ENCODE results near the gene STON2.
"Not testable (repeated sequence)": the region's sequence is repeated elsewhere in the genome, so short reads cannot be mapped to it uniquely, and the experiment has no call there.

Gene STON2

DNA sequence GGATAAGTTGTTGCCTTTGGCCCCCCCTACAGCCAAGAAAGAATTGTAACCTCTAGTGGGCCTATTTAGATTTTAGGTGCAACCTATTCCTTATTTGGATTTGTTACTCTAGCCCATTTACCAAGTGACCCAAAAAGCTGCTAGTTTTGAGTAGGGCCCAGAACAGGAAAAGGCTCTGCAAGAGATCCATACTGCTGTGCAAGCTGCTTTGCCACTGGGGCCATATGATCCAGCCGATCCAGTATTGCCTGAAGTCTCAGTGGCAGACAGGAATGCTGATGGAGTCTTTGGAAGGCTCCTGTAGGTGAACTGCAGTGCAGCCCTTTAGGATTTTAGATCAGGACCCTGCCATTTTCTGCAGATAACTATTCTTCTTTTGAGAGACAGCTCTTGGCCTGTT lies 166.5 kb downstream of the STON2 start:
- no peak for DNase-seq (ENCODE audit: insufficient read length, low spot score)
- no peak for FAIRE-seq

GRCh38 chr14:81231540-81231939 lies 168.6 kb downstream of the STON2 start:
- FAIRE-seq (no peak), DNase-seq (ENCODE audit: insufficient read length, low spot score) (no peak)

GRCh38 chr14:81224222-81224621 lies 175.9 kb downstream of the STON2 start:
- no peak for FAIRE-seq
- no peak for DNase-seq (ENCODE audit: insufficient read length, low spot score)

DNA sequence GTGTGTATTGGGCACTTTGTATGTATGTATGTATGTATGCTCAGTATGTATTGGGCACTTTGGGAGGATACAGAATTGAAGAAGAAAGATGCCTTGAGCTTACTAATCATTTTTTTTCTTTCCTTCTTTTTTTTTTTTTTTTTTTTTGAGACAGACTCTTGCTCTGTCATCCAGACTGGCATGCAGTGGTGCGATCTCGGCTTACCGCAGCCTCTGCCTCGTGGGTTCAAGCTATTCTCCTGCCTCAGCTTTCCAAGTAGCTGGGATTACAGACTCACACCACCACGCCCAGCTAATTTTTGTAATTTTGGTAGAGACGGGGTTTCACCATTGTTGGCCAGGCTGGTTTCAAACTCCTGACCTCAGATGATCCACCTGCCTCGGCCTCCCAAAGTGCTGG lies 176.3 kb downstream of the STON2 start:
- FAIRE-seq; DNase-seq (ENCODE audit: insufficient read length, low spot score): not testable (repeated sequence)

DNA sequence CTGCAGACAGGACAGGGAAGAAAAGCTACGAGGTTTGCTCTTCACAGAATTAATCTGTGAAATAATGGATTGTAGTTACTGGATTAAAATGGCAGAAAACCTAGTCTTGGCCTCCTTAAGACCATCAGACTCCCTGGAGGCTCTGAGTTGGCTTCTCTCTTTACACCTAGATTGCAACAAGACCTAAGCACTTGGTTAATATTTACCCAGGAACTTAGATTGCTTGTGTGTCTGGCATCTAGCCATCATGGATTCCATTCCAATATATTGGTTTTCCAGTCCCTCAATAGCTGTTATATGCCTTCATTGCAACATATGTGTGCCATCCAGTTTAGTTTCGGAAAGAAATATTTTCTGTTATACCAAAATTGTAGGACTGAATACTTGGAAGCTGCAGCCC lies 177.4 kb downstream of the STON2 start:
- FAIRE-seq (no peak), DNase-seq (ENCODE audit: insufficient read length, low spot score) (no peak)

GRCh38 chr14:81222126-81222525 lies 178.0 kb downstream of the STON2 start:
- FAIRE-seq, result no peak

GRCh38 chr14:81221579-81222102 lies 178.5 kb downstream of the STON2 start:
- peak; percentile 83 for FAIRE-seq
- no peak for DNase-seq (ENCODE audit: insufficient read length, low spot score)

More at GRCh38 chr14:81222126-81222525, 178.0 kb downstream of the STON2 start:
- no peak for DNase-seq (ENCODE audit: insufficient read length, low spot score)

GRCh38 chr14:81220830-81221578 lies 179.1 kb downstream of the STON2 start, which contains the start of gene GTF2A1:
Gene GTF2A1 (minus strand): TSS chr14:81220959. CDS start chr14:81220518, 441 bp downstream.
- DNase-seq (ENCODE audit: insufficient read length, low spot score) (peak; percentile 69), FAIRE-seq (peak; percentile 96)

- FAIRE-seq, result no peak
- no peak for DNase-seq (ENCODE audit: insufficient read length, low spot score)
Measured at GRCh38 chr14:81220580-81220829, 179.6 kb downstream of the STON2 start.

- DNase-seq (ENCODE audit: insufficient read length, low spot score) (peak; percentile 9), FAIRE-seq (no peak)
Measured at GRCh38 chr14:81219759-81220579, 180.2 kb downstream of the STON2 start.

- FAIRE-seq (peak; percentile 97), DNase-seq (ENCODE audit: insufficient read length, low spot score) (peak; percentile 59)
Measured at GRCh38 chr14:81219210-81219758, 180.8 kb downstream of the STON2 start.

DNA sequence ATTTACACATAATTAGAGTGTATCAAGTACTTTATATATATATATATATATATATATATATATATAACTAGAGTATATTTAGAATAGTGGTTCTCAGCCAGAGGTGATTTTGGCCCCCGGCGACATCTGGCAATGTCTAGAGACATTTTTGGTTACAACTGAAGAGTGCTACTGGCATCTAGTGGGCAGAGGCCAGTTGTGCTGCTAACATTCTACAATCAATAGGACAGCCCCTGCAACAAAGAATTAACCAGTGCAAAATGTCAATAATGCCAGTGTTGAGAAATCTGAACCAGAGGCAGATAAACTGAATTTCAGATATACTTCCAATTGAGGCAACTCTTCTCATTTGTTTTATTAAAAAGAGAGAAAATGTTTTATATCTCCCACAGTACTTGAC lies 188.3 kb downstream of the STON2 start:
- FAIRE-seq, result no peak
- no peak for DNase-seq (ENCODE audit: insufficient read length, low spot score)

Data from GM19239 (cell line).